Measurements from ENCODE around the gene CDHR1. TPM values are rescaled to one million over a fixed set of nuclear protein-coding genes. Genes with fewer than 3 reads are reported as not detected.
"Not testable (repeated sequence)": the region's sequence is repeated elsewhere in the genome, so short reads cannot be mapped to it uniquely, and the experiment has no call there.

The CDHR1 gene
- not detected in 2 replicates for total RNA-seq (2021)
- not detected for Bru-seq, nascent RNA
- percentile 3 among the genes with signal in this experiment for BruChase-seq, experiment 1, labeled RNA remaining after a 2-hour chase
- percentile 4 among the genes with signal in this experiment for BruChase-seq, experiment 2, labeled RNA remaining after a 6-hour chase
- long read RNA-seq = 0 reads

- DNase-seq = no peak
- intact Hi-C loops (cut with micrococcal nuclease; ENCODE audit: unreplicated experiment) = no loop called here
- Histone ChIP-seq H3K27ac (no peak within 1 kb of the TSS), H3K27me3 (ENCODE audit: insufficient read depth, low read depth) (peaks cover 92% of the 10 kb centered on the region), H3K36me3 (ENCODE audit: low read depth) (no peaks in the 10 kb centered on the region), H4K20me1 (ENCODE audit: insufficient read depth) (0 out of 2 replicates have a peak, but pooled peaks cover 9% of the 10 kb centered on the region), H2AFZ (no peak within 1 kb of the TSS), H3K4me2 (no peak within 1 kb of the TSS), H3K4me3 (no peak within 1 kb of the TSS), H3K9me2 (ENCODE audit: insufficient read depth) (no peaks in the 10 kb centered on the region), H3K9me3 (ENCODE audit: insufficient read depth, low read depth) (no peaks in the 10 kb centered on the region), H3K79me2 (ENCODE audit: low read depth) (no peaks in the 10 kb centered on the region), H3F3A (ENCODE audit: insufficient read depth, low read depth) (no peaks in the 10 kb centered on the region), H3K4me1 (replicated peaks; ENCODE audit: insufficient read depth) (no peaks in the 10 kb centered on the region)
- ChIA-PET POLR2A (ENCODE audit: unreplicated experiment) (no interaction called here), CTCF (no interaction called here)
- TF ChIP-seq CTCF (conservative IDR thresholded peaks at IDR 0.05) = no peak
- no peak for TF ChIP-seq EZH2 (IDR thresholded peaks at IDR 0.05; ENCODE audit: low read depth)
- no TSS peak for BruUV-seq (replicated peaks)
Observed at GRCh38 chr10:84194424-84195043, at the start of gene CDHR1. Gene CDHR1, plus strand, starts transcription at chr10:84194537. Its CDS starts 224 bp downstream, at chr10:84194761.

DNA sequence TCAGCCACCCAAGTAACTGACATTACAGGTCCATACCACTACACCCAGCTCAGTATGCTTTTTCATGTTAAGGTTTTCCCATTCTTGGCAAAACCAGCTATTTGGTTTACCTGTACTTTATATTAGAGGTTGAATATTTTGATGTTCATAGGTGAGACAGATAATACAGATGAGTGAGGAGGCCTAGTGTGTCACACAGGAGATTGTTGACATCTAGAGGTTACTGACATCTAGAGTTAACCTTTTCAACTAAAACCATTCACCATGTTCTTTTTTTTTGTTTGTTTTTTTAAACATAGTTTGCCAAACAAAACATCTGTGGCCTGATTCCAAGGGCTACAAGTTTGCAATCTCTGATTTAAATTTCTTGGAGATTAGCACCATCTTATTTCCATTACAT, 47.0 kb upstream of the CDHR1 start:
- Histone ChIP-seq H3K27me3 (ENCODE audit: insufficient read depth, low read depth) (no peaks in the 10 kb centered on the region), H3K4me1 (replicated peaks; ENCODE audit: insufficient read depth) (no peaks in the 10 kb centered on the region), H3F3A (ENCODE audit: insufficient read depth, low read depth) (peaks cover 22% of the 10 kb centered on the region), H3K4me3 (no peak overlapping the region), H3K36me3 (ENCODE audit: low read depth) (peaks cover 82% of the 10 kb centered on the region), H3K9me3 (ENCODE audit: insufficient read depth, low read depth) (no peaks in the 10 kb centered on the region), H3K4me2 (no peak overlapping the region), H3K79me2 (ENCODE audit: low read depth) (peaks cover 6% of the 10 kb centered on the region), H4K20me1 (ENCODE audit: insufficient read depth) (peaks cover 58% of the 10 kb centered on the region), H3K27ac (no peak overlapping the region), H3K9me2 (ENCODE audit: insufficient read depth) (no peaks in the 10 kb centered on the region), H2AFZ (no peak overlapping the region)
- TF ChIP-seq CTCF (conservative IDR thresholded peaks at IDR 0.05) = no peak
- TF ChIP-seq EZH2 (IDR thresholded peaks at IDR 0.05; ENCODE audit: low read depth) = no peak
- no peak for DNase-seq
- intact Hi-C loops (cut with micrococcal nuclease; ENCODE audit: unreplicated experiment) = no loop called here
- ChIA-PET CTCF (interaction anchor here (1.9 kb wide), 1 partner anchor 390 kb away, joined by 7 read pairs; no protein-coding TSS in a partner anchor), POLR2A (ENCODE audit: unreplicated experiment) (no interaction called here)
- no TSS peak for BruUV-seq (replicated peaks)

DNA sequence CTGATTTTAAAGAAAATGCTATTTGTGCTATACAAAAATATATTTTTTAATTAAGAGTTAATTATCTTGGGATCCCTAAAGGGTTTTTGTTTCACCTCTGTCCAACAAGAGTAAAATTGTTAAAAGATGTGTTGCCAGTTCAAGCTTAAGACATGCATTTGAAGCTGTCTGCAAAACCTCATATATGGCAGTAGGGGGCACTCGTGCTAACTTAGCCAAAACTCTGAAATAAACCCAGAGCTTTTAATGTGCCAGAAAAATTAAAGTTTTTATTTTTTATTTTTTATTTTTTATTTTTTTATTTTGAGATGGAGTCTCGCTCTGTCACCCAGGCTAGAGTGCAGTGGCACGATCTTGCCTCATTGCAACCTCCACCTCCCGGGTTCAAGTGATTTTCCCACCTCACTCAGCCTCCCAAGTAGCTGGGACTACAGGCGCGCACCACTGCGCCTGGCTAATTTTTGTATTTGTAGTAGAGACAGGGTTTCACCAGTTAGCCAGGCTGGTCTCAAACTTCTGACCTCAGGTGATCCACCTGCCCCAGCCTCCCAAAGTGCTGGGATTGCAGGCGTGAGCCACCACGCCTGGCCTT, 46.2 kb upstream of the CDHR1 start:
- H2AFZ ChIP-seq; POLR2A ChIA-PET (ENCODE audit: unreplicated experiment); H3K4me3 ChIP-seq; H3K9me3 ChIP-seq (ENCODE audit: insufficient read depth, low read depth); H3K9me2 ChIP-seq (ENCODE audit: insufficient read depth); H3K27ac ChIP-seq; H3K27me3 ChIP-seq (ENCODE audit: insufficient read depth, low read depth); BruUV-seq (replicated peaks); H3K4me2 ChIP-seq; H3K4me1 ChIP-seq (replicated peaks; ENCODE audit: insufficient read depth); H3K79me2 ChIP-seq (ENCODE audit: low read depth): not testable (repeated sequence)
- CTCF ChIA-PET = interaction anchor here (1.0 to 1.9 kb wide), 2 partner anchors 9 to 389 kb away, joined by 4 to 7 read pairs; no protein-coding TSS in a partner anchor
- DNase-seq = peak in 1 of 2 experiments; percentile 55
- intact Hi-C loops (cut with micrococcal nuclease; ENCODE audit: unreplicated experiment) = loop anchor here (1.0 kb wide), 1 partner anchor 389 kb away; no protein-coding TSS in a partner anchor
- Histone ChIP-seq H4K20me1 (ENCODE audit: insufficient read depth) (peaks cover 56% of the 10 kb centered on the region), H3K36me3 (ENCODE audit: low read depth) (peaks cover 82% of the 10 kb centered on the region), H3F3A (ENCODE audit: insufficient read depth, low read depth) (peaks cover 25% of the 10 kb centered on the region)
- TF ChIP-seq CTCF (conservative IDR thresholded peaks at IDR 0.05) = peak; percentile 88

All from PC-9 (cell line).